Neural progenitor cell (in vitro differentiated cells): ENCODE measurements around the gene VAPB. TPM values are rescaled to one million over a fixed set of nuclear protein-coding genes. Genes with fewer than 3 reads are reported as not detected.
A peak's percentile ranks its signal among the peaks of the same experiment; 100 is the strongest.
"Not testable (repeated sequence)": the region's sequence is repeated elsewhere in the genome, so short reads cannot be mapped to it uniquely, and the experiment has no call there.

Source experiments
- DNase-seq: peaks from one replicate; pipeline ENCODE4 v3.0.0-alpha.2; 2016; ENCODE audit warnings: low spot score
- H2AFZ ChIP-seq: fragments of 200-600 bp; sonication (generic); replicated peaks from 2 replicates; pipeline ENCODE4 v1.6.1; 2016; ENCODE audit warnings: antibody characterized with exemption
- H3F3A ChIP-seq: fragments of 200-600 bp; sonication (generic); 2 replicates; pipeline ENCODE4 v1.6.1; 2016; ENCODE audit warnings: antibody characterized with exemption, low read depth
- H3K27ac ChIP-seq: fragments of 200-600 bp; sonication (generic); 2 replicates; pipeline ENCODE4 v1.5.1; 2016; ENCODE audit warnings: mild to moderate bottlenecking
- H3K27me3 ChIP-seq: fragments of 200-600 bp; sonication (generic); 2 replicates; pipeline ENCODE4 v1.6.1; 2016; ENCODE audit warnings: mild to moderate bottlenecking, moderate library complexity
- H3K36me3 ChIP-seq: fragments of 200-600 bp; sonication (generic); 2 replicates; pipeline ENCODE4 v1.5.1; 2016
- H3K4me1 ChIP-seq: fragments of 200-600 bp; sonication (generic); 2 replicates; pipeline ENCODE4 v1.6.1; 2016; ENCODE audit warnings: mixed run types
- H3K4me2 ChIP-seq: fragments of 200-600 bp; sonication (generic); 2 replicates; pipeline ENCODE4 v1.6.1; 2016
- H3K4me3 ChIP-seq: fragments of 200-600 bp; sonication (generic); 2 replicates; pipeline ENCODE4 v1.5.1; 2016
- H3K79me2 ChIP-seq: fragments of 200-600 bp; sonication (generic); 2 replicates; pipeline ENCODE4 v1.6.1; 2016; ENCODE audit warnings: low read depth
- H3K9ac ChIP-seq: fragments of 200-600 bp; sonication (generic); 2 replicates; pipeline ENCODE4 v1.6.1; 2016
- H3K9me3 ChIP-seq: fragments of 200-600 bp; sonication (generic); 2 replicates; pipeline ENCODE4 v1.5.1; 2016; ENCODE audit warnings: low read depth
- H4K20me1 ChIP-seq: fragments of 200-600 bp; sonication (generic); 2 replicates; pipeline ENCODE4 v1.6.1; 2016; ENCODE audit warnings: low read depth
- H3K27ac Mint-ChIP-seq: 3 replicates; pipeline ENCODE4 v1.8.0; 2021; ENCODE audit warnings: mixed read lengths
- H3K27me3 Mint-ChIP-seq: 2 replicates; pipeline ENCODE4 v1.8.0; 2022; ENCODE audit warnings: low read depth, mild to moderate bottlenecking, inconsistent platforms, moderate library complexity, mixed read lengths; ENCODE audit not compliant: insufficient read depth
- H3K36me3 Mint-ChIP-seq: 3 replicates; pipeline ENCODE4 v1.8.0; 2021; ENCODE audit warnings: mixed read lengths
- H3K4me1 Mint-ChIP-seq: 3 replicates; pipeline ENCODE4 v1.8.0; 2021; ENCODE audit warnings: mixed read lengths
- H3K4me3 Mint-ChIP-seq: 3 replicates; pipeline ENCODE4 v1.8.0; 2021; ENCODE audit warnings: mild to moderate bottlenecking, moderate library complexity, mixed read lengths
- H3K9me3 Mint-ChIP-seq: 3 replicates; pipeline ENCODE4 v1.8.0; 2020; ENCODE audit warnings: mixed read lengths
- CTCF ChIP-seq: fragments of 200-600 bp; sonication (generic); IDR thresholded peaks from 2 replicates; pipeline ENCODE4 v1.5.1; 2017; ENCODE audit warnings: antibody characterized with exemption, mild to moderate bottlenecking
- EZH2 ChIP-seq: fragments of 200-600 bp; sonication (generic); IDR thresholded peaks from 2 replicates; pipeline ENCODE4 v1.6.1; 2017; ENCODE audit warnings: antibody characterized with exemption, mild to moderate bottlenecking, moderate library complexity
- EZH2phosphoT487 ChIP-seq: fragments of 200-600 bp; sonication (generic); IDR thresholded peaks from 2 replicates; pipeline ENCODE4 v1.6.1; 2017; ENCODE audit warnings: antibody characterized with exemption
- total RNA-seq: library from RNA; depleted of rRNA; stranded (reverse); fragments of >200 nt; gene quantifications from 2 replicates; pipeline ENCODE4 v1.2.3, GENCODE V29; 2015; ENCODE audit warnings: low replicate concordance

Gene VAPB
- total RNA-seq, 1 donor from 2014 or later = 31.9 TPM

DNA sequence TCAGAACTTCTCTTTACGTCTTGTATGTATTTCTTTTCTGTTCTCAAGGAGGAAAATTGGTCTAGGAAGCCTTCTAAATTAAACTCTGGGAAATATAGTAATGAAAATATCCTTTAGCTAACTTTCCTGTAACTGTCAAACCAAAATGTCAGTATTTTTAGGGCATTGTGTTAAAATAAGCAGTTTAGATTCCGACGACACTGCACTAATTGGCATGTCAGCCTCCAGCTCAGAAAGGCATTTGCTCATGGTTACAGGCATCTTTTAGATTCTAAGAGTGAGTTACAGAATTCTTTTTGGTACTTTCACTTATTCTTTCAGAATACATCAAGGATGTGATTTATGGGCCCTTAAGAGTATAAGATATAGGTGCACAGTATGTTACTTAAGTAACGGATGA, 26.1 kb upstream of the VAPB start:
- Histone ChIP-seq H3K27me3 (no peaks in the 10 kb centered on the region), H3K9me3 (no peaks in the 10 kb centered on the region), H3K27ac (no peak overlapping the region), H3K36me3 (no peaks in the 10 kb centered on the region), H3K4me2 (no peak overlapping the region), H3K9ac (no peak overlapping the region), H4K20me1 (no peaks in the 10 kb centered on the region), H3F3A (no peaks in the 10 kb centered on the region), H3K4me3 (no peak overlapping the region), H3K79me2 (no peaks in the 10 kb centered on the region), H2AFZ (no peak overlapping the region), H3K4me1 (no peaks in the 10 kb centered on the region)
- peaks cover 12% of the 10 kb centered on the region for H3K36me3 Mint-ChIP-seq
- H3K9me3 Mint-ChIP-seq = no peaks in the 10 kb centered on the region
- H3K4me1 Mint-ChIP-seq = peaks cover 19% of the 10 kb centered on the region
- DNase-seq = no peak
- H3K4me3 Mint-ChIP-seq = no peak overlapping the region
- H3K27ac Mint-ChIP-seq = no peak overlapping the region
- TF ChIP-seq EZH2phosphoT487 (no peak), EZH2 (no peak), CTCF (no peak)
- no peaks in the 10 kb centered on the region for H3K27me3 Mint-ChIP-seq

DNA sequence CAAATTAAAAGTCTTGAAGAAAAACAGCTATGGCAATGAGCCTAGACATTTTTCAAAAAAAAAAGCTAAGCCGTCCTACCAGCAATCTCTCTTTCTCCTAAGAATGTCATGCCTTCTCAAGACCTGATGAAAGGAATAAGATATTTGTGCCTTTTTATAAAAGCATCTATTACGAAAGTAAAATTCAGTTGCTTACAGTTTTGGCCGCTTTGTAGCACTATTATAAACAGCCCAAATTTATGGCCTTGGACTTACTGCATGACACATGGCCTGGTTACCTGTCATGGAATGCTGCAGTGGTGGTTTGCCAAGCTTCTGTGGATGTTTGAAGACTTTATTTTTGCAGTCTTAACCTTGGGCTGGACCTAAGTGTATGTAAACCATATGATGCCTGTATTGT, 22.2 kb upstream of the VAPB start:
- no peak for TF ChIP-seq EZH2phosphoT487
- no peak for TF ChIP-seq CTCF
- TF ChIP-seq EZH2 = no peak

DNA sequence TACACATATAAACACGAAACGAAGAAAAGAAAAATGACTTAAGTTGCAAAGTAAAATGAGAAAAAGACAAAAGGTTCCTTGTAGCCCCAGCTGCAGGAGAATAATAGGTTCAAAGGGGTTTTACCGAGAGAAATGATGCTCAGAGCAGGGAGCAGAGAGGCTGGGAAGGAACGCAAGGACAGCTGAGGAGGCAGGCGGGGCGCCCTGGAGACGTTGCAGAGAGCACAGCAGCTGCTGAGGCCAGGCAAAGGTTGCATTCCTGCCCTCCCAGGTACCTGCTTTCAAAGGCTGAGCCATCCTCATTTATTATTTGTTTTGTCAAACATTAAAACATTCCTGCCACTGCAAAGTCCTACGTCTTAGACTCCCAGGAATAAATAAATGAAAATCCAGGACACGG, 16.2 kb upstream of the VAPB start:
- Mint-ChIP-seq H3K27me3 (peaks cover 4% of the 10 kb centered on the region), H3K27ac (no peak overlapping the region), H3K9me3 (no peaks in the 10 kb centered on the region), H3K4me1 (peaks cover 43% of the 10 kb centered on the region), H3K36me3 (no peaks in the 10 kb centered on the region), H3K4me3 (no peak overlapping the region)
- peak overlapping the region; percentile 56 for H3K4me2 ChIP-seq
- TF ChIP-seq CTCF = no peak
- TF ChIP-seq EZH2 = no peak
- no peak for TF ChIP-seq EZH2phosphoT487
- no peaks in the 10 kb centered on the region for H3K9me3 ChIP-seq
- no peak overlapping the region for H3K9ac ChIP-seq
- no peak overlapping the region for H2AFZ ChIP-seq
- no peaks in the 10 kb centered on the region for H3K27me3 ChIP-seq
- H3K4me3 ChIP-seq = no peak overlapping the region
- no peaks in the 10 kb centered on the region for H3K79me2 ChIP-seq
- no peaks in the 10 kb centered on the region for H4K20me1 ChIP-seq
- DNase-seq = peak; percentile 76
- H3K4me1 ChIP-seq = peaks cover 43% of the 10 kb centered on the region
- H3K36me3 ChIP-seq = no peaks in the 10 kb centered on the region
- peak overlapping the region; percentile 79 for H3K27ac ChIP-seq
- H3F3A ChIP-seq = peaks cover 44% of the 10 kb centered on the region

More for the DNA sequence above, 22.2 kb upstream of the VAPB start:
- Histone ChIP-seq H3K36me3 (no peaks in the 10 kb centered on the region), H4K20me1 (no peaks in the 10 kb centered on the region), H3K4me2 (no peak overlapping the region), H3K27me3 (no peaks in the 10 kb centered on the region), H3F3A (peaks cover 4% of the 10 kb centered on the region), H3K4me3 (no peak overlapping the region), H3K27ac (no peak overlapping the region), H3K9me3 (no peaks in the 10 kb centered on the region), H3K9ac (no peak overlapping the region), H3K4me1 (no peaks in the 10 kb centered on the region), H3K79me2 (no peaks in the 10 kb centered on the region), H2AFZ (no peak overlapping the region)
- Mint-ChIP-seq H3K36me3 (peaks cover 5% of the 10 kb centered on the region), H3K27me3 (peaks cover 2% of the 10 kb centered on the region), H3K4me3 (no peak overlapping the region), H3K4me1 (peaks cover 15% of the 10 kb centered on the region), H3K27ac (no peak overlapping the region), H3K9me3 (no peaks in the 10 kb centered on the region)
- DNase-seq = no peak

GRCh38 chr20:58373296-58373695, 15.7 kb upstream of the VAPB start:
- peaks cover 43% of the 10 kb centered on the region for H3K4me1 ChIP-seq
- H2AFZ ChIP-seq, H3K27me3 ChIP-seq, H3K9me3 Mint-ChIP-seq, H3K79me2 ChIP-seq, H3K4me3 Mint-ChIP-seq, H3K4me3 ChIP-seq, DNase-seq, H4K20me1 ChIP-seq, H3K27ac Mint-ChIP-seq, H3K27me3 Mint-ChIP-seq, H3K36me3 Mint-ChIP-seq, H3K36me3 ChIP-seq, H3K9ac ChIP-seq, H3K9me3 ChIP-seq: not testable (repeated sequence)
- H3K4me1 Mint-ChIP-seq = peaks cover 42% of the 10 kb centered on the region
- H3K27ac ChIP-seq = peak overlapping the region; percentile 79
- peaks cover 44% of the 10 kb centered on the region for H3F3A ChIP-seq
- H3K4me2 ChIP-seq = peak overlapping the region; percentile 56
